Left ventricle myocardium superior (tissue), 1 donor: ENCODE data around the gene CR1. TPM values are rescaled to one million over a fixed set of nuclear protein-coding genes. Genes with fewer than 3 reads are reported as not detected.
"Not testable (repeated sequence)": the region's sequence is repeated elsewhere in the genome, so short reads cannot be mapped to it uniquely, and the experiment has no call there.

Experiments used
- ATAC-seq: fragments of 200-7000 bp; cut with Tn5 transposase; one replicate; pipeline ENCODE4 v1.9.1; 2020; ENCODE audit warnings: mild to moderate bottlenecking, moderate library complexity
- DNase-seq: peaks from one replicate; pipeline ENCODE4 v3.0.0-alpha.2; 2020
- intact Hi-C: fragments of 100-400 bp; cut with micrococcal nuclease; formaldehyde crosslinking; loops from one replicate; pipeline ENCODE4 v1.11.0; 2022
- total RNA-seq: library from RNA; stranded (reverse); fragmentation: NEBNext Ultra II Directional; extraction: Animal tissue kit (Norgen Biotek cat#: 25700); gene quantifications from one replicate; pipeline ENCODE4 v1.2.1, GENCODE V29; 2021
- donor health status: DM: no; HTN: yes; CAD: no; lungs with severe emphysema.

The CR1 gene
- total RNA-seq, 1 donor from 2014 or later = 2.2 TPM

DNA sequence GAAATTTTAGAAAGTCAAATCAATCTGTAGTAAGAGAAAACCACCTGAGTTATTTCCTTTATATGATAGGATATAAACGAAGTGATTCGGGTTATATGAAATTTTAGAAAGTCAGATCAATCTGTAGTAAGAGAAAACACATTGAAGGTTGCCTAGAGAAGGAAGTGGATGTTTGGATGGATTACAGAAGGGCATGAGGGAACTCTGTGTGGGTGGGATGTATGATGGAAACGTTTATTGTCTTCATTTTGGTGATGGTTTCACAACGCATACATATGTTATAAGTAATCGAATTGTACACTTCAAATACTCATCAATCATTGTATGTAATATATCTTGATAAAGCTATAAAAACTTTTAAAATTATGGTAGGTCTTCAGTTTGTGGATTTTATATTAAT, 5.1 kb downstream of the CR1 start:
- ATAC-seq (no peak), DNase-seq (no peak)
- intact Hi-C loops = no loop called here

DNA sequence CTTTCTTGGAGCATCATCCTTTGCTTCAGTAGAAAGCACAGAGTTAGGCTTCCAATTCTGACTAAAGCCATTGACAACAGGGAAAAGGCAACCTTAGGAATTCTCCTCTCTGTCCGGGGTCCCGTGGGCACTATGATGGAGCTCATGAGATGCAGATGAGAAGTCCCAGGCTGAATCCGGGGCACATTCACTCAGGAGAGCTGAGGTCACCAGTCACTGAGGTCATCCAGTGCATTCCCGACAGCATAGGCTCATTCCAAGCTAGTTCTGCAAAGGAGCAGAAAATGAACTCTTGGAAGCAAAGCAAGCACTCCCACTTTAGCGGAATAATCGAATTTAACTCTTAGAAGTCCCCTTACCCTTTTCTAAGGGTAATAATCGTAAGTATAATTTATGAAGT, 6.8 kb downstream of the CR1 start:
- intact Hi-C loops = no loop called here
- ATAC-seq = no peak
- DNase-seq = no peak

DNA sequence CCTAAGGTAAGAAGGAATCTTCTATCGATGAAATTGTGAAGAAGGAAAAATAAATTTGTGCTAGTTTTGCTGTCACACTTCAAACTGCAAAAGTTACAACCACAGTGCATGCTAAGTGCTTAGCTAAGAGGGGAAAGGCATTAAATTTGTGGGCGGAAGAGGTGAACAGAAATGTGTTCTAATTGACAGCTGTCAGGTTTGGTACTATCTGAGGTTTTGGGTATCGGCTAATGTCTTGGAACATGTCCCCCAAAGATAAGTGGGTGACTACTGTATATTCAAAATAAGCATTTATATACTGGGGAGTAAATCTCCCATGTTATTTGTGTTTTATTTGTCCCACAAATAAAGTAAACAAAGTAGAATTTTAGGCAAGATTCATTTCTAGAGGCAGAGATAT, 8.0 kb downstream of the CR1 start:
- ATAC-seq = no peak
- no peak for DNase-seq
- intact Hi-C loops = no loop called here

DNA sequence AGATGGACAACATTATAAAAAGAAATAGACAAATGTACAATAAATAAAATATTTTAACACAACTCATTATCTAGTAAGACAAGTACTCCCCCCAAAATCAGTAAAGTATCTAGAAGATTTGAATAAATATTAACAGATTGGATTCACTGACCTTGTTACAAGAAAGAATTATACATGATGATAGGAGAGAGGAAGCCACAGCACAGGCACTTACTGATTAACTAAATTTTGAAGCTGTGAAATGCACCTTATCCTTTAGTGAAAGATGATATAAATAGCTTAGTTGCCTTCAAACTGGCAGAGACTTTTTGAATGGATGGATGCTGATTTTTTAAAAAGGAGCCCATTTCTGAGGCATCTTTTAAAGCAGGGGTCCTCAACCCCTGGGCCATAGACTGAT, 8.5 kb downstream of the CR1 start:
- ATAC-seq (no peak), DNase-seq (no peak)
- intact Hi-C loops = no loop called here

DNA sequence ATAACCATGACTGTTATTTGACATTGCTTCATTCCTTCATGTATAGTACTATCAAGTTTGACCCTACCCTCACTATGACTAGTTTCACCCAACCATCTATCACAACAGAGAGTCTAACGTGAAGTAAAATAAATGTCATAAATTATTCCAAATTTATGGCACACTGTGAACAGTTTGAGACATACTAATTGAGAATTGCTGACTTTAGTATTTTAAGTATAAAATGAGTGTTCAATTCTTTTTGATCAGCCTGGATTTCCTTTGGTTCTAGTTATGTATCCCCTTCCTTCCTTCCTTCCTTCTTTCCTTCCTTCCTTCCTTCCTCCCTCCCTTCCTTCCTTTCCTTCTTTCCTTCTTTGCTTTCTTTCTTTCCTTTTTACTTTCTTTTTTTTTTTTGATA, 14.5 kb downstream of the CR1 start:
- no peak for ATAC-seq
- intact Hi-C loops = no loop called here
- DNase-seq = no peak

DNA sequence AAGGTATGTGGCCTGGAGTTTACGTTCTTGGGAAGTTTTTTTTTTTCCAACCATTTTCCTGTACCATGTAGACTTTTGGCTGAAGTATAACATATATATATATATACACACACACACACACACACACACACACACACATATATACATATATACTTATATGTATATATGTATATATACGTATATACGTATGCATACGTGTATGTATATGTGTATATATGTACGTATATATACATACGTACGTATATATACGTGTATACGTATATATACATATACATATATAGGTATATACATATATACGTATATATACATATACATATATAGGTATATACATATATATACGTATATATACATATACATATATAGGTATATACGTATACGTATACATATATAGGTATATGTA, 18.9 kb downstream of the CR1 start:
- DNase-seq (no peak), ATAC-seq (no peak)
- intact Hi-C loops = no loop called here

DNA sequence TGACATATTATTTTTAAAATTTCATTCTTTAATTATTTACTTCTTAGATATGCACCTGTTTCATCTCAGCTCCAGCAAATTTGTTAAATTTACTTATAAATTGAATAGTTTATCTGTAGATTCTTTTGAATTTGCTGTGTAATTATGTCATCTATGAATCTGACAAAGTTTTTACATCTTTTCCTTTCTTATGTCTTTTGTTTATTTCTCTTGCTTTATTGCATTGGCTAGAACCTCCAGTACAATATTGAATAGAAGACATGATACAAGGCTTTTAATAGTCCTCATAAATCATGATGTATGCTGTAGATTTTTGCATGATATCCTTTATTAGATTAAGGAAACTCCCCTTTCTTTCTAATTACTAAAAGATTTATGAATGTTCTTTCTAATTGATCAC, 20.8 kb downstream of the CR1 start:
- intact Hi-C loops = no loop called here
- no peak for ATAC-seq
- no peak for DNase-seq

DNA sequence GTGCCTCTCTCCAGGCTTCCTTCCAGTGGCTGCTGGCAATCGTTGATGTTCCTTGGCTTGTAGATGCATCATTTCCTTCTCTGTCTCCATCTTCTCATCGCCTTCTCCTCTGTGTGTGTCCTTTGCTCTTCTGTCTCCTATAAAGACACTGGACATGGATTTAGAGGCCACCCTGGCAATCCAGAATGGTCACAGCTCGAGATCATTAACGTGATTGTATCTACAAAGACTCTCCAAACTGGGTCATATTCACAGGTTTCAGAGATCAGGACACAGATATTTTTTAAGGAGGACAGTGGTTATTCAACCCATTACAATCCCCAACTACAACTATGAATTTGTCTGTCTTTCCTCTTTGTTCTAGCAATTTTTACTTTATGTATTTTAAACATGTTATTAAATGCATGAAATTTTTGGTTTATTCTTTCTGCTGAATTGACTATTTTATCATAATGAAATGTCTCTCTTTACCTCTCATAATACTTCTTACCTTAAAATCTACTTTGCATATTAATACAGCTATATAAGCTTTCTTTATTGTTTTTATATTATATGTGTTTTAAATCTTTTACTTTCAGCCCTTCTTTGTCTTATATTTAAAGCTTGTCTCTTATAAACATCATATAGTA, 22.8 kb downstream of the CR1 start:
- intact Hi-C loops = no loop called here
- ATAC-seq (no peak), DNase-seq (no peak)

DNA sequence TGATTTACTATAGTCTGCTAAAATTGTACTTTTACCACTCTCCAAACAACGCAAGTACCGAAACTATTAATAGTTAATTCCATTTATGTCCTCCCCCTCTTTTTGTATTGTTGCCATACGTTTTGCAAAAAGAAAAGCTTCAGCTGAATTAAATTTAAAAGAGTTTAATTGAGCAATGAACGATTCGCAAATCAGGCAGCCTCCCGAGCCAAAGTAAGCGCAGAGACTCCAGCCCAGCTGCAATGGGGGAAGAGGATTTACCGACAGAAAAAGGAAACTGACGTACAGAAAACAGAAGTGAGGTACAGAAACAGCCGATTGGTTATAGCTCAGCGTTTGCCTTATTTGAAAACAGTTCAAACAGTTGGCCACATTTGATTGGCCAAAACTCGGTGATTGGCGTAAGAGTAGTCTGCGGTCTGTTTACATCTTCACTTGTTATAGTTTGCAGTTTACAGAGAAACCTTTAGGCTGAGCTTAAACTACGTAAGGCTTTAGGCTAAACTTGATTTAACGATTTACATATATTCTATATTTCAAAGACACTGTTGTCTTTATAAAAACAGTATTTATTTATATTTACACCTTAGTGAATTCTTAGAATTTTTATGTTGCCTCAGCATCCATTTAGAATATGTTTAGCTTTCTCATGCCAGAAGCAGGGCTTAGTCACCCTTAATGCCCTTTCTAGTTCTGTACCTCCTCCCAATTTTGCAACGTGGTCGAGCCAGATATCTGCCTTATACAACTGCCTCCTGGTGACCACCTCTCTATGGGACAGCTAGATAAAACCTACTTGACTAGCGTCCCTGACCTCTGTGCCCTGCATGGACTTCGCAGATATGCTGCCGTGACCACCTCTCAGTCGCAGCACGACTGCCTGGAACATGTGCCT, 23.8 kb downstream of the CR1 start:
- intact Hi-C loops = no loop called here
- DNase-seq (no peak), ATAC-seq (no peak)

DNA sequence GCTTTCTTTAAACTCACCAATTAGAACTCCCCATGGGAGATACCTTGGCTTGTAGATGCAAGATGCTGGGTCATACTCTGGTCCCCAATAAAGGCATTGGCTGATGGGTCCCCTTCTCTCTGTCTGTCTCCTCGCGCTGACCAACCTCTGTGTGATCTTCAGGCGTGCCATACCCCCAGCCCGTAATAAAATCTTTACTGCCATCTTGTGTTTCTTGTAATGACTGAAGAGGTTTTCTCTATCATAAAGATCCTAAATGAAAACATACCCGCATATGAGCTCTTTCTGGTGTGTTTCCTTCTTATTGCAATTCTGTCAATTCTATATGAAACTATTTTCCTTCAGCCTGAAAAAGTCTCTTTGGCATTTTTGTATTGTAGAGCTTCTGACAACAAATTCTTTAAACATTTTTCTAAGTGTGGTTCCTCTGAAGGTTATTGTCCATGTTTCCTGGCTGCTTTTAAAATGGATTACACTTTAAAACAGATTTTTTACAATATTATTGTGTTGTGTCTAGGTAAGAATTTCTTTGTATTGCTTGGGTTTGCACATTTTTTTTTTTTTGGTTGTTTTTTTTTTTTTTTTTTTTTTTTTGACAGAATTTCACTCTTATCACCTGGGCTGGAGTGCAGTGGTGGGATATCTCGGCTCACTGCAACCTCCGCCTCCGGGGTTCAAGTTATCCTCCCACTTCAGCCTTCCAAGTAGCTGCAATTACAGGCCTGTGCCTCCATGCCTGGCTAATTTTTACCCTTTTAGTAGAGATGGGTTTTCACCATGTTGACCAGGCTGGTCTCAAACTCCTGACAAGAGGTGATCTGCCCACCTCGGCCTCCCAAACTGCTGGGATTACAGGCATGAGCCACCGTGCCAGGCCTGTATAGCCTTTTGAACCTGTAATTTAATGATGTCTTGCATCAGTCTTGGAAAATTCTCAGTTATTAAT, 24.7 kb downstream of the CR1 start:
- intact Hi-C loops, DNase-seq, ATAC-seq: not testable (repeated sequence)

DNA sequence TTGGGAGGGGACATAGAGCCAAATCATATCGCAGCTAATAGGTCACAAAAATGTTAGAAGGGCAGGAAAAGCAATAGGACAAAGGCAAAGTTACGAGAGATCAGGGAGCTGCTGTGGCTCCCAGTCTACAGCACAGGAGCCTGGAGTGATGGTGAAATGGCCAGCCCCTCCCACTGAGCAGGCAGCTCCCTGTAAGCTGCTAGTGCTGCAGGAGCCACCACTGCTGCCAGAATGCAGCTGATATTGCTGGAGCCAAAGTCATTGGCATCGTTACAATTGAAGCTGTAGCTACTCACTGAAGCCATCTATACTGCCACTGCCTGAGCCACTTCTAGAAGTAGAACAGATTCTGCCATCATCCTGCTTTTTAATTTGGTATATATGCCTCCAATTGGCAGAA, 29.3 kb downstream of the CR1 start:
- ATAC-seq = peak; percentile 68
- DNase-seq, intact Hi-C loops: not testable (repeated sequence)

DNA sequence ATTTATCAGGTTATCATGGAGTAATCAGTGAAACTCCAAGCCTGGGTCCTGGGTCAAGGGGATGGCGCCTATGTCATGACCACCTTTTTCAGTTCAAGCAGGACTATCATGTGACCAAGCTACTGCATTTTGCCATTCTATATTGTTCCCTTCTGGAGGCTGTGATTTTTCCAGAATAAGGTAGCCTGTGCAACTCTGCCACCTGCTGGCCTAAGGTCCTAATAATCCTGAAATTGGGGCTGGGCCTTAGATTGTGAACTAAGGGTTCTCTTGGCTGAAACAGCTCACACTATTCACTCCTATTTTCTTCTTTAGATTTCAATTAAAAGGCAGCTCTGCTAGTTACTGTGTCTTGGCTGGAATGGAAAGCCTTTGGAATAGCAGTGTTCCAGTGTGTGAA, 32.4 kb downstream of the CR1 start:
- ATAC-seq, DNase-seq: not testable (repeated sequence)

DNA sequence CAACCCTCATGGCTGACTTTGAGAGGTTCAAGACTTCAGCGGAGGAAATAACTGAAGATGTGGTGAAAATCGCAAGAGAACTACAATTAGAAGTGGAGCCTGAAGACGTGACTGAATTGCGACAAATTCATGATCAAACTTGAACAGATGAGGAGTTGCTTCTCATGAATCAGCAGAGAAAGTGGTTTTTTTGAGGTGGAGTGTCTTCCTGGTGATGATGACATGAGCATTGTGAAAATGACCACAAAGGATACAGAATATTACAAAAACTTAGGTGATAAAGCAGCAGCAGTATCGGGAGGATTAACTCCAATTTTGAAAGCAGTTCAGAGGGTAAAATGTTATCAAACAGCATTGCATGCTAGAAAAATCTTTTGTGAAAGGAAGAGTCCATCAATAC, 40.3 kb downstream of the CR1 start:
- intact Hi-C loops, ATAC-seq, DNase-seq: not testable (repeated sequence)

More for the DNA sequence above, 32.4 kb downstream of the CR1 start:
- intact Hi-C loops = not testable (repeated sequence)

DNA sequence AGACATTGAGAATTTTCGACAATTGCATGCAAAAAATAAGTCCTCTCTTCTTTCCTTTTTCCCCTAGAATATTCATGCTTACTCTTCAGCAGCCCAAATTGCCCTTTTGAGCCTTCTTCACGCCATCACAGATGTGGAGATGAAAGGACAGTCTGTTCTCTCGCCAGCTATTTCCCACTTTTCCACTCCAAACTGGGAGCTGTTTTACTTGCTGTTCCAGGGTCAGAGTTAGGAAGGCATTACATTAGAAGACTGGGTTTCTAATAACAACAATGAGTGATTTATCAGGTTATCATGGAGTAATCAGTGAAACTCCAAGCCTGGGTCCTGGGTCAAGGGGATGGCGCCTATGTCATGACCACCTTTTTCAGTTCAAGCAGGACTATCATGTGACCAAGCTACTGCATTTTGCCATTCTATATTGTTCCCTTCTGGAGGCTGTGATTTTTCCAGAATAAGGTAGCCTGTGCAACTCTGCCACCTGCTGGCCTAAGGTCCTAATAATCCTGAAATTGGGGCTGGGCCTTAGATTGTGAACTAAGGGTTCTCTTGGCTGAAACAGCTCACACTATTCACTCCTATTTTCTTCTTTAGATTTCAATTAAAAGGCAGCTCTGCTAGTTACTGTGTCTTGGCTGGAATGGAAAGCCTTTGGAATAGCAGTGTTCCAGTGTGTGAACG, 50.9 kb downstream of the CR1 start:
- ATAC-seq, DNase-seq, intact Hi-C loops: not testable (repeated sequence)

DNA sequence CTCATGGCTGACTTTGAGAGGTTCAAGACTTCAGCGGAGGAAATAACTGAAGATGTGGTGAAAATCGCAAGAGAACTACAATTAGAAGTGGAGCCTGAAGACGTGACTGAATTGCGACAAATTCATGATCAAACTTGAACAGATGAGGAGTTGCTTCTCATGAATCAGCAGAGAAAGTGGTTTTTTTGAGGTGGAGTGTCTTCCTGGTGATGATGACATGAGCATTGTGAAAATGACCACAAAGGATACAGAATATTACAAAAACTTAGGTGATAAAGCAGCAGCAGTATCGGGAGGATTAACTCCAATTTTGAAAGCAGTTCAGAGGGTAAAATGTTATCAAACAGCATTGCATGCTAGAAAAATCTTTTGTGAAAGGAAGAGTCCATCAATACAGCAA, 58.9 kb downstream of the CR1 start:
- DNase-seq, intact Hi-C loops, ATAC-seq: not testable (repeated sequence)

DNA sequence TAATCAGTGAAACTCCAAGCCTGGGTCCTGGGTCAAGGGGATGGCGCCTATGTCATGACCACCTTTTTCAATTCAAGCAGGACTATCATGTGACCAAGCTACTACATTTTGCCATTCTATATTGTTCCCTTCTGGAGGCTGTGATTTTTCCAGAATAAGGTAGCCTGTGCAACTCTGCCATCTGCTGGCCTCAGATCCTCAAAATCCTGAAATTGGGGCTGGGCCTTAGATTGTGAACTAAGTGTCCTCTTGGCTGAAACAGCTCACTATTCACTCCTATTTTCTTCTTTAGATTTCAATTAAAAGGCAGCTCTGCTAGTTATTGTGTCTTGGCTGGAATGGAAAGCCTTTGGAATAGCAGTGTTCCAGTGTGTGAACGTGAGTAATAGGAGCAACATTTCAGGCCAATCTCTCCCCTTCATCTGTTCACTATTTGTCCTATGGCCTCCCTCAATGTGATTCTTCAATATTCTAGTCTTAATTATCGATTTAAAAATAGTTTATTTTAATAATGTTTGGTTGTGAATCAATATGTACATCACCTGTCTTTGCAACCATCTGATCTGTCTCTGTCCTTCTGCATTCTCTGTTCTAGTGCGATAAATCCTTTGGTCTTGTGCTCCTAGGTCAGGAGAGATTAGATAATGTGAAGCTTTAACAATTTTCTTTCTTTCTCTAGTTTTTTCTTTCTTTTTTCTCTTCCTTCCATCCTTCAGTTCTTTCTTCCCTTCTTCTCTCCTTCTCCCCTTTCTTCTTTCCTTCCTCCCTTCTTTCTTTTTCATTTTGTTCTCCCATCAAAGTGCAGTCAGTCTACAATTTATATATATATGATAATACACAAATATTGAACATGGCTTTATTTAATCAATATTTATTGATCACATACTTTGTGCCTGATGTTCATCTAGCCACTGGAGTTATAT, 69.8 kb downstream of the CR1 start:
- DNase-seq = no peak
- ATAC-seq = no peak
- intact Hi-C loops = no loop called here

DNA sequence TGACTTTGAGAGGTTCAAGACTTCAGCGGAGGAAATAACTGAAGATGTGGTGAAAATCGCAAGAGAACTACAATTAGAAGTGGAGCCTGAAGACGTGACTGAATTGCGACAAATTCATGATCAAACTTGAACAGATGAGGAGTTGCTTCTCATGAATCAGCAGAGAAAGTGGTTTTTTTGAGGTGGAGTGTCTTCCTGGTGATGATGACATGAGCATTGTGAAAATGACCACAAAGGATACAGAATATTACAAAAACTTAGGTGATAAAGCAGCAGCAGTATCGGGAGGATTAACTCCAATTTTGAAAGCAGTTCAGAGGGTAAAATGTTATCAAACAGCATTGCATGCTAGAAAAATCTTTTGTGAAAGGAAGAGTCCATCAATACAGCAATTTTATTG, 76.0 kb downstream of the CR1 start:
- ATAC-seq, DNase-seq, intact Hi-C loops: not testable (repeated sequence)

DNA sequence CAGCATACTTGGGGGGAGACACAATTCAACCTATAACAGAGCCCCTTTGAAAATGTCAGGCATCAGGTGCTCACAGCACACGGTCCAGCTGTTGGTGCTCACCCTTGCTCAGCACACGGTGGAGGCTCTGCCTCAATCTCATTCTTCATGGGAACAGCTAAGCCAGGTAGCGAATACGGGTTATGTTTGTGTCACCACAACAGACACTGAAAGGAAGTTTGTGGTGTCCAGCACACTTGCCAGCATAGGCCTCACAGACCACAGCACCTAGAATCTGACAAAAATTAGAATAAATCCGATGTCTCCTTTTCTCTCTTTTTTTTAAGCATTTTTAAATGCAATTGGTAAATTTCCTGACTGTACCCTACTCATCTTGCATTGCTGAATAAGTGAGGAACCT, 77.1 kb downstream of the CR1 start:
- intact Hi-C loops, DNase-seq, ATAC-seq: not testable (repeated sequence)
